Activated naive CD8-positive, alpha-beta T cell treated with anti-CD3 and anti-CD28 coated beads, Interleukin-2, amount 10 ng/mL, durations not matched to agents 7 days and 5 days (primary cell): ENCODE measurements around the gene HSPA13. TPM values are rescaled to one million over a fixed set of nuclear protein-coding genes. Genes with fewer than 3 reads are reported as not detected.

Experiments used
- ATAC-seq: fragments of 150-1000 bp; cut with Tn5 transposase; one replicate; pipeline ENCODE4 v1.10.0; 2021; ENCODE audit warnings: low read depth, moderate library complexity
- POLR2A ChIA-PET: fragments of 350-600 bp; sonication (Branson Sonifier 250); formaldehyde crosslinking; loops from one replicate; lab custom pipeline; 2021; ENCODE audit warnings: antibody characterized with exemption; lab: Charles Lee
- DNase-seq: peaks from one replicate; pipeline ENCODE4 v3.0.0; 2021
- H3K27ac Mint-ChIP-seq: one replicate; pipeline ENCODE4 v1.8.0; 2022; ENCODE audit warnings: mild to moderate bottlenecking, mixed read lengths
- H3K27me3 Mint-ChIP-seq: one replicate; pipeline ENCODE4 v1.8.0; 2022; ENCODE audit warnings: mild to moderate bottlenecking, moderate library complexity, mixed read lengths
- H3K36me3 Mint-ChIP-seq: one replicate; pipeline ENCODE4 v1.8.0; 2021; ENCODE audit warnings: mild to moderate bottlenecking, mixed read lengths
- H3K4me1 Mint-ChIP-seq: one replicate; pipeline ENCODE4 v1.8.0; 2021; ENCODE audit warnings: mixed read lengths
- H3K4me3 Mint-ChIP-seq: one replicate; pipeline ENCODE4 v1.8.0; 2022; ENCODE audit warnings: mild to moderate bottlenecking, moderate library complexity, mixed read lengths
- H3K9me3 Mint-ChIP-seq: one replicate; pipeline ENCODE4 v1.8.0; 2021; ENCODE audit warnings: mixed read lengths
- total RNA-seq, 2 experiments: library from RNA; stranded (reverse); gene quantifications; one replicate each; pipeline ENCODE4 v1.2.3, GENCODE V29; 2021

HSPA13 gene, protein sequence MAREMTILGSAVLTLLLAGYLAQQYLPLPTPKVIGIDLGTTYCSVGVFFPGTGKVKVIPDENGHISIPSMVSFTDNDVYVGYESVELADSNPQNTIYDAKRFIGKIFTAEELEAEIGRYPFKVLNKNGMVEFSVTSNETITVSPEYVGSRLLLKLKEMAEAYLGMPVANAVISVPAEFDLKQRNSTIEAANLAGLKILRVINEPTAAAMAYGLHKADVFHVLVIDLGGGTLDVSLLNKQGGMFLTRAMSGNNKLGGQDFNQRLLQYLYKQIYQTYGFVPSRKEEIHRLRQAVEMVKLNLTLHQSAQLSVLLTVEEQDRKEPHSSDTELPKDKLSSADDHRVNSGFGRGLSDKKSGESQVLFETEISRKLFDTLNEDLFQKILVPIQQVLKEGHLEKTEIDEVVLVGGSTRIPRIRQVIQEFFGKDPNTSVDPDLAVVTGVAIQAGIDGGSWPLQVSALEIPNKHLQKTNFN
- total RNA-seq: 10 to 100 TPM; 21.4 to 24.1 TPM

DNA sequence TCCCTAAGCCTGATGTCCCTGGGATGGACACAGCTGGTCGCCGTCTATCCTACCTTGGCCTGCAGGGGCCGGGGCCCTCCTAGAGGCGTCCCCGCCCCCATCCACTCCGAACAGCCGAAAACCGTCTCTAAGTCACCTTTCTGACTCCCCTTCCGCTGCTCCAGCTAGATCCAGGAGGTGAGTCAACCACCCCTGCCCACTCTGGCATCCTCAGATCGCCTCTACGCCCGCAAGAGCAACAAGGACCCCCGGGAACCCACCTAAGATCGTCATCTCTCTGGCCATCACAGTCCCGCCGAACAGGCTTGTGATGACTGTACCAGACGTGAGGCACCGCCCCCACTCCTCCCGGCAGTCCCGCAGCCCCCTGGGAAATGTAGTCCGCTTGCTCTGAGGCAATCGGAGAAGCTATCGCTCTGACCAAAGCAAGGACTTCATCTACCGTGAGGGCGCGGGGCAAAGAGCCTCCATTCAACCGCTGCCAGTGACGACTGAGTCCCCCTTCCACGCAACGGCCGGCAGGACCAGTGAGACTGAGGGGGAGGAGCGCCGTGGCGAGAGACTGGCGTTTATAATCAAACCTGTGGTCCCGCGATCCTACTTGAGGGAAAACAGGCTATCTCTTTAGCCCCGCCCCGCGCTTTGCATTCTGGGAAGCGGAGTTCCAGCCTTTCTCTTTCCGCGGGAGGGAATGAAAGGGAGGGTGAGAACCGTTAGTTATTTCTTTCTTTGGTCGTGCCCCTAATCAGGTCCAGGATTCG lies at the start of gene HSPA13:
HSPA13 (minus strand) TSS at position 312 of the 761 bp plus-strand sequence; CDS start at position 285, 27 bp downstream.
- no peaks in the 10 kb centered on the region for H3K27me3 Mint-ChIP-seq
- no peaks in the 10 kb centered on the region for H3K9me3 Mint-ChIP-seq
- peak; percentile 95 for DNase-seq
- peaks cover 9% of the 10 kb centered on the region for H3K36me3 Mint-ChIP-seq
- peak within 1 kb of the TSS; percentile 98 for H3K4me3 Mint-ChIP-seq
- ATAC-seq: peak; percentile 99
- POLR2A ChIA-PET: interaction anchor here (0.6 to 2.3 kb wide), 9 partner anchors 13 to 1137 kb away, joined by 3 to 15 read pairs (median 4); partner anchors contain the start of genes NRIP1 and RBM11
- peaks cover 32% of the 10 kb centered on the region for H3K4me1 Mint-ChIP-seq
- peak within 1 kb of the TSS; percentile 98 for H3K27ac Mint-ChIP-seq

DNA sequence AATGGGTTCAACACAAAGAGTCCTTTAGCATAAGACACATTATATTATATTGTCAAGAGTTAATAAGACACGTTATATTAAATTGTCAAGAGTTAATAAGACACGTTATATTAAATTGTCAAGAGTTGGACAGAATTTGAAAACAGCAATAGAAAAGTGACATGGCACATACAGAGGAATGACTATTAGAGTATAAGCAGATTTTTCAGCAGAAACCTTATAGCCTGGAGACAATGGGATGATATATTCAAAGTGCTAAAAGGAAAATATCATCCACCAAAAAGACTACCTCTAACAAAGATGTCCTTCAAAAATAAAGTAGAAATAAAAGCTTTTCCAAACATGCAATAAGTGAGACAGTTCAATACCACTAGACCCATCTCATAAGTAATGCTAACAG lies 36.0 kb upstream of the HSPA13 start:
- no peaks in the 10 kb centered on the region for H3K4me1 Mint-ChIP-seq
- H3K4me3 Mint-ChIP-seq: no peak overlapping the region
- H3K9me3 Mint-ChIP-seq: peaks cover 17% of the 10 kb centered on the region
- POLR2A ChIA-PET: no interaction called here
- DNase-seq (no peak), ATAC-seq (no peak)
- H3K36me3 Mint-ChIP-seq: peaks cover 10% of the 10 kb centered on the region
- H3K27me3 Mint-ChIP-seq: peaks cover 8% of the 10 kb centered on the region
- no peak overlapping the region for H3K27ac Mint-ChIP-seq

DNA sequence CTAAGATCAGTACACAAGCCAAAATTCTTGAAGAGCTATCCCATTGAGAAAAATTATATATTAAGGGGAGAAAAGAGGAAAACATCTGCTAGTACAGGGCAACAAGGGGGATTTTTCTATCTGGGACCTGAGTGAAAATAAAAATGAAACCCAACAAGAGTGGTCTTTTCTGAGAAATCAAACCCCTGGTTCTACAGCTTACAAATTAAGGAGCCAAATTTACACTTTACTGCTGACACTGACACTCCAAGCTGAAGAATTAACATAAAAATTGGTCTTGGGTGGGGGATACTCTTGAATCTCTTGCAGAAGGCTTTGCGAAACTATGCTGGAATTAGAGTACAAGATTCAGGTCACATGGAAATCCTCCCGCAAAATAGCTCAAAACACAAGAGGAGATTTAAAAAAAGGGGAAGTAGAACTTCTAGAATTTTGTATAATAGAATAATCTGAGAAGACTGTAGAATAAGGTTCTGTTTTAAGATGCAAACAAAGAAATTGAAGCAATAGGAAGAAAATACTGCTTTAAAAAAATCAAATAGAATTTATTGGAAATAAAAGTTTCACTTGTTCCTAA lies 32.1 kb upstream of the HSPA13 start:
- Mint-ChIP-seq H3K27ac (no peak overlapping the region), H3K4me1 (no peaks in the 10 kb centered on the region), H3K27me3 (no peaks in the 10 kb centered on the region), H3K9me3 (peaks cover 12% of the 10 kb centered on the region), H3K4me3 (no peak overlapping the region), H3K36me3 (peaks cover 7% of the 10 kb centered on the region)
- POLR2A ChIA-PET: no interaction called here
- ATAC-seq: no peak
- DNase-seq: no peak

DNA sequence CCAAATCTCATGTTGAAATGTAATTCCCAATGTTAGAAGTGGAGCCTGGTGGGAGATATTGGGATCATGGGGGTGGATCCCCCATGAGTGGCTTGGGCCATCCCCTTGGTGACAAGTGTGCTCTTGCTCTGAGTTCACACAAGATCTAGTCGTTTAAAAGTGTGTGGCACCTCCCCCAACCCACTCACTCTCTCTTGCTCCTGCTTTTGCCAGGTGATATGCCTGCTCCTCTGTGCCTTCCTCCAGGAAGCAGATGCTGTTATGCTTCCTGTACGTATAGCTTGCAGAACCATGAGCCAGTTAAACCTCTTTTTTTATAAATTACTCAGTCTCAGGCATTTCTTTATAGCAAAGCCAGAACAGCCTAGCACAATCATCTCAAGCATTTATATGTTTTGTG lies 23.0 kb upstream of the HSPA13 start:
- POLR2A ChIA-PET: no interaction called here
- Mint-ChIP-seq H3K4me3 (no peak overlapping the region), H3K36me3 (no peaks in the 10 kb centered on the region), H3K27me3 (no peaks in the 10 kb centered on the region), H3K4me1 (peaks cover 8% of the 10 kb centered on the region), H3K9me3 (peaks cover 3% of the 10 kb centered on the region), H3K27ac (no peak overlapping the region)
- no peak for DNase-seq
- no peak for ATAC-seq

DNA sequence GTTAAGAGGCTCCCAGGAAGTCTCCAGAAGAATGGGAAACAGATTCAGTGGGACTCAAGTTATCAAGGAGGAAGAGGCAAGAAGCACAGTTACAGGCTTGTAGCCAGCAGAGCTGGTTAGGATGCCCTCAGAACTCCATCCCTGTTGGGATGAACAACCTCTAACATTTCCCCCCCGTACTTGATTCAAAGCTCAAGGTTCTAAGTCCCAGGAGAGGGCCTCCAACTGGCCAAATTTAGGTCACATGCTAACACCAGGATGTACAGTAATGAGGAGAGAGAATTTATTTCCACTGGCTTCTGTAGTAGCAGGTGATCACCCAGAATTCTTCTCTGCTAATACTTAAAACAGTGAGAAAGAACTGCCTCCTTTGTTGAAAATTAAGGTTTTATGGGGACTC lies 22.3 kb upstream of the HSPA13 start:
- H3K27me3 Mint-ChIP-seq: no peaks in the 10 kb centered on the region
- no peak overlapping the region for H3K4me3 Mint-ChIP-seq
- H3K9me3 Mint-ChIP-seq: peaks cover 3% of the 10 kb centered on the region
- H3K36me3 Mint-ChIP-seq: no peaks in the 10 kb centered on the region
- POLR2A ChIA-PET: no interaction called here
- ATAC-seq (no peak), DNase-seq (no peak)
- peaks cover 8% of the 10 kb centered on the region for H3K4me1 Mint-ChIP-seq
- no peak overlapping the region for H3K27ac Mint-ChIP-seq

DNA sequence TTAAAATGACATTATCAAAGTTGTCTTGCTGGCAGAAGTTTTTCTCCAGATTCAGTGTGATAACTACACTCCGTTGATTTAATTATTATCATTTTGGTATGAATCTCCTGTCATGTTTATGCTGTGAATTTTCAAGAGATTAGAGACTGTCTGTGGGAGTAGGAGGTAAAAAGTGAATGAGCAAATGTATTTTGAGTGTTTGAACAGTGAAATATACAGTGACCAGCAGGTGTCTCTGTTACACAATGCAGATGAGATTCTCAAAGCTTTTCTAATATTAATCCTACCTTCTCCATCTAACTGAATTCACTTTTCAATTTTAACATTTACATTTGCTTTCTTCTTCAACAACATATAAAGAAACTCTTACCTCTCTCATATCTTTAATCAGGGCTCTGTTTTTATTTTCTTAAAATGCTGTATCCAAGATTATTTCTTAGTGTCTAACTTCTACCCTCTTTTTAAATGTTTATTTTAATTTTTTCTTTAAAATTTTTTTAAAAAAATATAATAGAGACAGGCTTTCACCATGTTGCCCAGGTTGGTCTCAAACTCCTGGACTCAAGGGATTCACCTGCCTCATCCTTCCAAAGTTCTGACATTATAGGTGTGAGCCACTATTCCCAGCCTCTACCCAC lies 20.9 kb upstream of the HSPA13 start:
- POLR2A ChIA-PET: no interaction called here
- Mint-ChIP-seq H3K4me3 (no peak overlapping the region), H3K27me3 (no peaks in the 10 kb centered on the region), H3K4me1 (peaks cover 8% of the 10 kb centered on the region), H3K27ac (no peak overlapping the region), H3K36me3 (no peaks in the 10 kb centered on the region), H3K9me3 (peaks cover 3% of the 10 kb centered on the region)
- no peak for DNase-seq
- ATAC-seq: no peak

DNA sequence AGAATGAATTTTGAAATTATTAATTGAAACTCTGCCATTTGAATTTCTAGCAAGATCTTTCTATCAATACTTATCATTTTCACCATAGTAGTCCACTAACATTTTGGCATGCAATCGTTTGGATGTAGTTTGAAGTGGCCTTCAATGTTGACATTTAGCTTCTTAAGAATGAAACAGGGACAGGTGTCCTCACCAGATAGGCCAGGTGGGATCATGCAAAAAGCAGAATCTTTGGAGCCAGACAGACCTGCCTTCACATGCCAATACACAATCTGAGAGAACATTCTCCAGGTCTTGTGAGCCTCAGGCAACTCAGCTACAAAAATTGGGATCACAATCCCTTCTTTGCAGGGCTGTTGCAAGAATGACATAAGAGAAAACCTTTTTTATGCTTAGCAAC lies 18.3 kb upstream of the HSPA13 start:
- Mint-ChIP-seq H3K4me3 (no peak overlapping the region), H3K4me1 (peaks cover 6% of the 10 kb centered on the region), H3K9me3 (no peaks in the 10 kb centered on the region), H3K27me3 (peaks cover 4% of the 10 kb centered on the region), H3K27ac (no peak overlapping the region), H3K36me3 (no peaks in the 10 kb centered on the region)
- ATAC-seq: no peak
- POLR2A ChIA-PET: no interaction called here
- no peak for DNase-seq

DNA sequence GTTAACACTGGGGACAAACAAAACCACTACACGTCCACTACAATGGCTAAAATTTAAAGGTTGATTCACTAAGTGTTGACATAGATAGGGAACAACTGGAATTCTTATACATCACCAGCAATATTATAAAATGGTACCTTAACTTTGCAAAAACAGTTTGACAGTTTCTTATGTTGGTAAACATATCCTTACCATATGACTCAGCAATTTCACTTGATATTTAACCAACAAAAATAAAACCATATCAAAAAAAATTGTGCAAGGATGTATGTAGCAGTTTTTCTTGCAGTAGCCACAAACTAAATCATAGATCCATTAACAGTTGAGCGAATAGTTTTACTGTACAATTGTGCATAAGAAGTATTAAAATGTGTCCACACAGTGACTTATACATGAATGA lies 5.3 kb upstream of the HSPA13 start:
- DNase-seq (no peak), ATAC-seq (no peak)
- H3K27ac Mint-ChIP-seq: no peak overlapping the region
- H3K36me3 Mint-ChIP-seq: no peaks in the 10 kb centered on the region
- no peaks in the 10 kb centered on the region for H3K9me3 Mint-ChIP-seq
- POLR2A ChIA-PET: no interaction called here
- no peak overlapping the region for H3K4me3 Mint-ChIP-seq
- H3K27me3 Mint-ChIP-seq: peaks cover 15% of the 10 kb centered on the region
- H3K4me1 Mint-ChIP-seq: peaks cover 8% of the 10 kb centered on the region

DNA sequence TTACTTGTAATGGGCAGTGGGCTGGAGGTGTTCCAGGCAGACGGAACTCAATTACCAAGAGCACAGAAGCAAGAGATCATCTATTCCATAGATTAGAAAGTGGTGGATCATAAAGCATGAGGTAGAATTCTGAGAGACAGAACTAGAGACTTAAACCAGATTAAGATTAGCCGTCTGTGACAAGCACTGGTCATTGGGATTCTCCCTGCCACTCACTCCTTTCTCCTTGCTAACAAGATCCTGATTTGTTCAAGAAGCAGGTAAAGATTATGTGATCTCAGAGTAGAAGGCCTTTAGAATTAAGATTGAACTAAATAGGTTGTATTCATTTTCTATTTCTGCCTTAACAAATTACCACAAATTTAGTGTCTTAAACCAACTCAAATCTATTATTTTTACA lies 1.5 kb upstream of the HSPA13 start:
- Mint-ChIP-seq H3K36me3 (peaks cover 5% of the 10 kb centered on the region), H3K27ac (peak overlapping the region; percentile 98), H3K4me1 (peaks cover 23% of the 10 kb centered on the region), H3K9me3 (no peaks in the 10 kb centered on the region), H3K27me3 (no peaks in the 10 kb centered on the region), H3K4me3 (peak overlapping the region; percentile 98)
- no peak for DNase-seq
- POLR2A ChIA-PET: interaction anchor here (2.1 kb wide), 1 partner anchor 681 kb away, joined by 15 read pairs; the partner anchor contains the start of gene NRIP1
- no peak for ATAC-seq

DNA sequence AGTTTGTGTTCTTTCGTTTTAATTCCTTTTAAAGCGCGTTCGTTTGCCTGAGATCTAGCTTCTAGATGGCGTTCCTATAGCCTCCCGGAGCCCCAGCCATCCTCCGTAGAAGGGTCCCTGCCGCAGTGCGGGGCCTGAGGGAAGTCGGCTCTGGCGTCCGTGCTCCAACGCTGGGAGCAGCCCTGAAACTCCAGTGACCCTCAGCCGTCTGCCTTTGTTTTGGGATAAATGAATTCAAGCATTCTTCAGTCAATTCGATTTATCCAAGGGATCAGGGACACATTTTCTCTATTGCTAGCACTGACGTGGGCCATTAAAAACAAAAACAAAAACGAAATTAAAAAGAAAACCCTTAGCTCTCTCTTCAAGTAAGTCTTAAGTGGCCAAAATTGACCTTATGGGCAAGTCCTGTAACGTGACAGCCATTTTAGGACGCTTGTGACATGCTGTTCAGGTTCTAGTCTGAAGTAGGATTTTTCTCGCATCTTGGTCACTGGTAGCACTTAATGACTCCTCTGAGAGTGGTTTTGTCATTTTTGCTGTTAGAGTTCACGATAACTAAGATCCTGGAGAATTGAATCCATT lies 742 bp upstream of the HSPA13 start:
- H3K36me3 Mint-ChIP-seq: peaks cover 7% of the 10 kb centered on the region
- peak overlapping the region; percentile 98 for H3K4me3 Mint-ChIP-seq
- H3K4me1 Mint-ChIP-seq: peaks cover 27% of the 10 kb centered on the region
- H3K9me3 Mint-ChIP-seq: no peaks in the 10 kb centered on the region
- peak; percentile 21 for ATAC-seq
- no peaks in the 10 kb centered on the region for H3K27me3 Mint-ChIP-seq
- H3K27ac Mint-ChIP-seq: peak overlapping the region; percentile 98
- POLR2A ChIA-PET: interaction anchor here (0.6 to 2.3 kb wide), 7 partner anchors 13 to 1136 kb away, joined by 3 to 15 read pairs (median 4); partner anchors contain the start of gene NRIP1
- DNase-seq: no peak

DNA sequence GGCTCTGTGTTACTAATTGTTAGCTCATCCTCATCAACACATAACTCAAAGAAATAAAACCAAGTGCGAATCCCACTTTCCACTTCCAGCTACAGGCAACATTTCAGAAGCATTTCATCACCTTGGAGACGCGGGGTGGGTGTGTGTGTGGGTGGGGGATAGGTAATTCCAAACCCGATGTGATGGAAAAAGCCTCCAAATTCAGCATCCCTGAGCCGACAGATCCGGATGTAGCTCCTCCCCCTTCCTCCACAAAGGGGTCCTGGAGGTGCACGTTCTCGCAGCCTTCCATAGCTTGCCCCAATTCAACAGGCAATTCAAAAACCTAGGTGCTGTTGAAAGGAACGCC lies 486 bp downstream of the HSPA13 start:
- Mint-ChIP-seq H3K27ac (peak overlapping the region; percentile 98), H3K9me3 (no peaks in the 10 kb centered on the region), H3K36me3 (peaks cover 14% of the 10 kb centered on the region), H3K27me3 (no peaks in the 10 kb centered on the region), H3K4me1 (peaks cover 34% of the 10 kb centered on the region), H3K4me3 (peak overlapping the region; percentile 98)
- POLR2A ChIA-PET: interaction anchor here (1.0 to 2.3 kb wide), 6 partner anchors 72 to 683 kb away, joined by 3 to 15 read pairs (median 4); partner anchors contain the start of genes NRIP1 and RBM11
- ATAC-seq: no peak
- no peak for DNase-seq

DNA sequence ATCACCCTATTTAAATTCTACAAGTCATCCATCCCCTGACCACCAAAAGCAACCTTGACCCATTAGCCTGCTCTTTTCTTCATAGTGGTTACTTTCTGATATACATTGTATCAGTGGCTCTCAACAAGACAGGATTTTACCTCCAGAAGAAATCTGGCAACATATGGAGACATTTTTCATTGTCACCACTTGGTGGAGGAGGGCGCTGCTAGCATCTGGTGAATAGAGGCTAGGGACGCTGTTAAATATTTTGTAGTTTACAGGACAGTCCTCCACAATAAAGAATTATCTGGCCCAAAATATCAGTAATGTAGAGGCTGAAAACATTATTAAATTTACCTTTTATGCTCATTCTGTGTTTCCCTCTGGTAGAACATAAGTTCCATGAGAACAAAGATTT lies 6.1 kb downstream of the HSPA13 start:
- POLR2A ChIA-PET: no interaction called here
- peaks cover 23% of the 10 kb centered on the region for H3K4me1 Mint-ChIP-seq
- DNase-seq (no peak), ATAC-seq (no peak)
- H3K27ac Mint-ChIP-seq: no peak overlapping the region
- H3K4me3 Mint-ChIP-seq: no peak overlapping the region
- H3K36me3 Mint-ChIP-seq: peaks cover 35% of the 10 kb centered on the region
- H3K27me3 Mint-ChIP-seq: no peaks in the 10 kb centered on the region
- no peaks in the 10 kb centered on the region for H3K9me3 Mint-ChIP-seq
